ENCODE measurements around the gene HMHB1. TPM values are rescaled to one million over a fixed set of nuclear protein-coding genes. Genes with fewer than 3 reads are reported as not detected.

HMHB1 gene
- polyA plus RNA-seq, 1 donor (not counting 4 experiments of a cell fraction or from before 2014, with no cell fraction given): not detected

GRCh38 chr5:143819716-143820115 is 7.8 kb downstream of the HMHB1 start:
- Histone ChIP-seq H3K27ac (ENCODE audit: control insufficient read depth, insufficient read depth, low read length) (no peak overlapping the region), H3K4me3 (ENCODE audit: control insufficient read depth in 2 of 3, extremely low read depth in 1 of 3, insufficient read depth in 2 of 3, low read depth in 1 of 3, low read length in 3 of 3) (no peak overlapping the region), H2AFZ (ENCODE audit: control insufficient read depth, low read length) (no peak overlapping the region), H3K4me2 (ENCODE audit: control insufficient read depth, extremely low read depth, insufficient read depth, low read depth, low read length) (no peak overlapping the region), H3K9me3 (ENCODE audit: control insufficient read depth, low read depth, low read length) (no peaks in the 10 kb centered on the region), H3K4me1 (ENCODE audit: control insufficient read depth, extremely low read depth, insufficient read depth, low read length) (no peaks in the 10 kb centered on the region), H3K27me3 (ENCODE audit: control insufficient read depth, extremely low read depth, insufficient read depth, low read length) (no peaks in the 10 kb centered on the region), H3K36me3 (ENCODE audit: control insufficient read depth in 2 of 2, extremely low read depth in 1 of 2, insufficient read depth in 2 of 2, low read length in 2 of 2) (no peaks in the 10 kb centered on the region), H3K9me1 (ENCODE audit: control insufficient read depth, extremely low read depth, insufficient read depth, low read length) (no peaks in the 10 kb centered on the region), H3K79me2 (ENCODE audit: control insufficient read depth, insufficient read depth, low read length) (no peaks in the 10 kb centered on the region), H4K20me1 (ENCODE audit: control insufficient read depth, extremely low read depth, insufficient read depth, low read length) (no peaks in the 10 kb centered on the region), H3K9ac (ENCODE audit: control insufficient read depth, extremely low read depth, insufficient read depth, low read length) (no peak overlapping the region)
- dilution Hi-C loops (cut with MboI; ENCODE audit: extremely low pct_ligation_motif_present, low sequenced_read_pairs): no loop called here
- DNase-seq (ENCODE audit: low read depth, low spot score) (no peak), FAIRE-seq (no peak)
- TF ChIP-seq CTCF (optimal IDR thresholded peaks at IDR 0.05 in 1 of 3, IDR thresholded peaks at IDR 0.05 in 1 of 3, conservative IDR thresholded peaks at IDR 0.05 in 1 of 3; ENCODE audit: extremely low read depth in 1 of 3, insufficient read depth in 2 of 3, low read length in 3 of 3) (no peak), EZH2 (IDR thresholded peaks at IDR 0.05; ENCODE audit: low read length) (no peak)

- Histone ChIP-seq H3K79me2 (ENCODE audit: control insufficient read depth, insufficient read depth, low read length) (no peaks in the 10 kb centered on the region), H3K4me3 (ENCODE audit: control insufficient read depth in 2 of 3, extremely low read depth in 1 of 3, insufficient read depth in 2 of 3, low read depth in 1 of 3, low read length in 3 of 3) (no peak overlapping the region), H3K4me1 (ENCODE audit: control insufficient read depth, extremely low read depth, insufficient read depth, low read length) (no peaks in the 10 kb centered on the region), H3K36me3 (ENCODE audit: control insufficient read depth in 2 of 2, extremely low read depth in 1 of 2, insufficient read depth in 2 of 2, low read length in 2 of 2) (no peaks in the 10 kb centered on the region), H3K9me1 (ENCODE audit: control insufficient read depth, extremely low read depth, insufficient read depth, low read length) (no peaks in the 10 kb centered on the region), H2AFZ (ENCODE audit: control insufficient read depth, low read length) (no peak overlapping the region), H3K27ac (ENCODE audit: control insufficient read depth, insufficient read depth, low read length) (no peak overlapping the region), H3K9me3 (ENCODE audit: control insufficient read depth, low read depth, low read length) (no peaks in the 10 kb centered on the region), H3K4me2 (ENCODE audit: control insufficient read depth, extremely low read depth, insufficient read depth, low read depth, low read length) (no peak overlapping the region), H3K9ac (ENCODE audit: control insufficient read depth, extremely low read depth, insufficient read depth, low read length) (no peak overlapping the region), H3K27me3 (ENCODE audit: control insufficient read depth, extremely low read depth, insufficient read depth, low read length) (no peaks in the 10 kb centered on the region), H4K20me1 (ENCODE audit: control insufficient read depth, extremely low read depth, insufficient read depth, low read length) (no peaks in the 10 kb centered on the region)
- TF ChIP-seq CTCF (optimal IDR thresholded peaks at IDR 0.05 in 1 of 3, IDR thresholded peaks at IDR 0.05 in 1 of 3, conservative IDR thresholded peaks at IDR 0.05 in 1 of 3; ENCODE audit: extremely low read depth in 1 of 3, insufficient read depth in 2 of 3, low read length in 3 of 3): no peak
- TF ChIP-seq EZH2 (IDR thresholded peaks at IDR 0.05; ENCODE audit: low read length): no peak
- dilution Hi-C loops (cut with MboI; ENCODE audit: extremely low pct_ligation_motif_present, low sequenced_read_pairs): no loop called here
- FAIRE-seq (no peak), DNase-seq (ENCODE audit: low read depth, low spot score) (no peak)
Observed at GRCh38 chr5:143820451-143820850, 8.5 kb downstream of the HMHB1 start.

All from keratinocyte (primary cell).